RWPE1 (cell line): ENCODE results near the gene SH3RF3.
A peak's percentile ranks its signal among the peaks of the same experiment; 100 is the strongest.

Source experiments
- CTCF ChIA-PET: fragments of 350-600 bp; sonication (Branson Sonifier 250); formaldehyde crosslinking; extraction: SDS; loops from one replicate; lab custom pipeline; 2021; lab: Yijun Ruan, JAX
- POLR2A ChIA-PET: fragments of 400-600 bp; formaldehyde crosslinking; extraction: SDS; loops from one replicate; lab custom pipeline; 2020; ENCODE audit warnings: antibody characterized with exemption; ENCODE audit not compliant: low non-redundant PET; lab: Yijun Ruan, JAX
- DNase-seq: peaks from one replicate; pipeline ENCODE4 v3.0.0; 2012; ENCODE audit warnings: low spot score
- H3K27ac ChIP-seq: fragments of 450-650 bp; 2 replicates; pipeline ENCODE4 v1.5.1; 2017
- TF ChIP-seq, protein P1 (sequence below): fragments of 450-650 bp; conservative IDR thresholded peaks from 2 replicates; pipeline ENCODE4 v1.5.1; 2017; ENCODE audit warnings: low read depth, mild to moderate bottlenecking

Gene SH3RF3

DNA sequence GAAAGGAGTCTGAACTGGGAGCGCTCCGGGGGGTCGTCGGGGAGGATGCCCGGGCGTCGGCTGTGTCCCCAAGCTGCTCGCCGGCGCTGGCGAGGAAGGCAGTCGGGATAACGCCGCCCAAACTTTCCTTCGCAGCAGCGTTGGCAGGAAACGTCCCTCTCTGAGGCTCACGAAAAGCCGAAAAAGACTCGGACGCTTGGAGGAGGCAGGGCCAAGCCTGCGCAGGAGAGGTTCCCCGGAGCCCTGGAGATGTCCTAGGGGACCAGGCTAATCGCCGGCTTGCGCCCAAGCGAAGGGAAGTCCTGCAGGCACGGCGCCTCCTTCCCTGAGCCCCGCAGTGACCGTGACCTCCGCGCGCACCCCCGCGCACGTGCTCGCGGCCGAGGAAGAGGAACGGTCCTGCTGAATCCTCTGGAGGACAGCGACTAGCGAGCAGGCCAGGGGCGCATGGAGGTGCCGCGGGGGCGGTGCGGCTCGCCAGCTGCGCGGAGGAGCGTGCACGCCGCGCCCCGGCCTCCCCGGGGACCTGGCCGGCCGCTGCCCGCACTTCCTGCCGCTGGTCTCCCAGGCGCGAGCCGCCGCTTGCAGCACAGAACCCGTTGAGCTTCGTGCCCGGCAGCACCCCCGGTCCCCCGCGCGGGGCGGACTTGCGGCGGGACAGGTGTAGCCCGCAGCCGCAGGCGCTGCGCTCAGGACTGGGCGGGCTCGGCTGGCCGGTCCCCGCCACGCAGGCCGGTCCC lies at the start of gene SH3RF3:
TSS of gene SH3RF3 (plus strand) at position 590 of the 740 bp plus-strand sequence.
- DNase-seq: peak; percentile 41
- TF ChIP-seq, protein P1, sequence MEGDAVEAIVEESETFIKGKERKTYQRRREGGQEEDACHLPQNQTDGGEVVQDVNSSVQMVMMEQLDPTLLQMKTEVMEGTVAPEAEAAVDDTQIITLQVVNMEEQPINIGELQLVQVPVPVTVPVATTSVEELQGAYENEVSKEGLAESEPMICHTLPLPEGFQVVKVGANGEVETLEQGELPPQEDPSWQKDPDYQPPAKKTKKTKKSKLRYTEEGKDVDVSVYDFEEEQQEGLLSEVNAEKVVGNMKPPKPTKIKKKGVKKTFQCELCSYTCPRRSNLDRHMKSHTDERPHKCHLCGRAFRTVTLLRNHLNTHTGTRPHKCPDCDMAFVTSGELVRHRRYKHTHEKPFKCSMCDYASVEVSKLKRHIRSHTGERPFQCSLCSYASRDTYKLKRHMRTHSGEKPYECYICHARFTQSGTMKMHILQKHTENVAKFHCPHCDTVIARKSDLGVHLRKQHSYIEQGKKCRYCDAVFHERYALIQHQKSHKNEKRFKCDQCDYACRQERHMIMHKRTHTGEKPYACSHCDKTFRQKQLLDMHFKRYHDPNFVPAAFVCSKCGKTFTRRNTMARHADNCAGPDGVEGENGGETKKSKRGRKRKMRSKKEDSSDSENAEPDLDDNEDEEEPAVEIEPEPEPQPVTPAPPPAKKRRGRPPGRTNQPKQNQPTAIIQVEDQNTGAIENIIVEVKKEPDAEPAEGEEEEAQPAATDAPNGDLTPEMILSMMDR: no peak
- H3K27ac ChIP-seq: peak within 1 kb of the TSS; percentile 72
- ChIA-PET POLR2A (no interaction called here), CTCF (interaction anchor here (0.6 to 1.2 kb wide), 8 partner anchors 28 to 395 kb away, joined by 3 to 5 read pairs (median 4); partner anchors contain the start of gene EDAR)

DNA sequence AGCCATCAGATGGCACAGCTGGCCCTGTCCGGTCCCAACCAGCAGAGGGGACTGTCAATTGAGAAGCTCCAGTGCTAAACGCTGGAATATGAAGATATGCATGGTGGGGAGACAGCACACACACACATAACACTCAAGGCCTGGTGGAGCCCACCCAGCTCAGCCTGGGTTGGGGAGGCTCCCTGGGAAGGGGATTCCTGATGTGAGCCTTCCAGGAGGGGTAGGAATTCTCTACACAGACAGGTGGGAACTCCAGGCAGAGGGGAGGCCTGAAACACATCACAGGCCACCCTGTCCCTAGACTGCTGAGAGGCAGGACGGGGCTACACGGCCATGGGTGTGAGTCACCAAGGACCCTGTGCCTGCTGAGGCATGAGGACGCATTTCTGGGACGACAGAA lies 49.4 kb upstream of the SH3RF3 start:
- no peak overlapping the region for H3K27ac ChIP-seq
- ChIA-PET POLR2A (no interaction called here), CTCF (no interaction called here)
- TF ChIP-seq, protein P1: no peak
- DNase-seq: no peak

DNA sequence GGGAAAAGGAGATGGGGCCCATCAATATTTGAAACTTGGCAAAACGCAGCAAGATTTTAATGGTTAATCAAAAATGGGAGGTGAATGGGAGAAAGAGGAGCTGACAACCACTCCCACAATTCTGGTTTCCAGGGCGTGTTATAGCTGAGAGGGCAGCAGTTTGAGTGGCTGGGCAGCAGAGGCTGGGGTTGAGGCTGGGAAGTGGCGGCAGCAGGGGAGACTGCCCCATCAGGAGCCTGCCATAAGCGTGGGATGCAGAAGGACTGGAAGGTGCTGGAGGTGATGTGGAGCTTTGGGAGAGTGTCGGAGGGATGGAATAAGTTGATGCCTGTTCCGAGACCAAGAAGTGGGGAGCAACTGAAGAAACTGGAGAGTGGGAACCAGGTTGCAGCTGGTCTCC lies 48.9 kb upstream of the SH3RF3 start:
- TF ChIP-seq, protein P1: no peak
- ChIA-PET CTCF (interaction anchor here (0.6 kb wide), 1 partner anchor 305 kb away, joined by 3 read pairs; no protein-coding TSS in a partner anchor), POLR2A (no interaction called here)
- no peak overlapping the region for H3K27ac ChIP-seq
- DNase-seq: no peak

DNA sequence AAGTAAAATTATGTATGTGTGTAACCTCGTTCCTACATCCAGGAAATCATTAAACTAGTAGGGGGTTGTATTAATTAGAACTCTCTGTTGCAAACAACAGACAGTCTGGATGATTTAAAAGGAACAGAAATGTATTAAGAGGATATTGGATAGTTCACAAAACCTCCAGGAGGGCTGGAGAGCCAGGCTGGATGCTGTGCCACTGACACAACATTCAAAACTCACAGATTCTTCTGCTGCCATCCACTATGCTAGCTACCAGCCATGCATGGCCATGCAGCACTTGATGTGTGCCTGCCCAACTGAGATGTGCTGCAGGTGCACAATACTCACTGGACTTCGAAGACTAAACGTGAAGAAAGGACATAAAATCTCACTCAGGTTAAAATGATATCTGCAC lies 48.2 kb upstream of the SH3RF3 start:
- no peak for DNase-seq
- TF ChIP-seq, protein P1: no peak
- ChIA-PET CTCF (interaction anchor here (0.6 kb wide), 1 partner anchor 305 kb away, joined by 3 read pairs; no protein-coding TSS in a partner anchor), POLR2A (no interaction called here)
- no peak overlapping the region for H3K27ac ChIP-seq

DNA sequence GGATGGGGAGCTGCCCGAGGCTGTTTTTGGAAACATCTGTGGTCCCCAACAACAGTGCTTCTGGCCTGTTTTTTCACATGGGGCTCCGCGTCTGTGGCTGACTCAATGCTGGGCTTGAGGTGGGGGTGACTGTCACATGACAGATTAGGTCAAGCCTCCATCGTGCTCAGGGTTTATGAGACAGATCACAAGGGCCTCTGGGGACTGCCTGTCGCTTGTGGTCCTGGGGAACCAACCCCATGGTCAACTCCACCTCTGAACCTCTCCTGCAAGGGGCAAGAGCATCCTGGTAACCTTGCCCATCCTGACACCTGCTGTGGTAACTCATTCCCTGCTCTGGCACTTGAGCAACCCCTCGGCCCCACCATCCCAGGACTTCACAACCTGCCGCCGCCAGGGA lies 47.6 kb upstream of the SH3RF3 start:
- TF ChIP-seq, protein P1: no peak
- no peak overlapping the region for H3K27ac ChIP-seq
- CTCF ChIA-PET: no interaction called here
- no peak for DNase-seq
- POLR2A ChIA-PET: no interaction called here

DNA sequence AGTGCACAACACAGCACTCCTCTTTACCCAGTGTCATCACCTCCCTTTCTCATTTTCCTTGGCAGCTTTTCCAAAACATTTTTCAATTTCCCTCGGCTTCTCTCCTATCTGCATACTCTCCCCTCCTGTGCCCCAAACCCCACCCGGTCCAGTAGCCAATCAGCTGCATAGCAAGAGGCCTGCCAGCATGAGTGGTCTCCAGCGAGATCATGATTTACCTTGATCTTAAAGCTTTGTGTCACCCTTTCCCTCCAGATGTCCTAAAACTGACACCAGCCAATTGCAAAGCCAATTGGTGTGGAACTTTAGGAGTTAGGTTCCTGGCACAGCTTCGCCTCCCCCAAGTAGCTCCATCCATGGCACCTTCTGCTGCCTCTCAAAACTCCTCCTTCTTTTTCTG lies 45.2 kb upstream of the SH3RF3 start:
- ChIA-PET CTCF (no interaction called here), POLR2A (no interaction called here)
- no peak overlapping the region for H3K27ac ChIP-seq
- TF ChIP-seq, protein P1: no peak
- DNase-seq: no peak
